ENCODE data around the gene CSK. TPM values are rescaled to one million over a fixed set of nuclear protein-coding genes. Genes with fewer than 3 reads are reported as not detected.
A peak's percentile ranks its signal among the peaks of the same experiment; 100 is the strongest.

Gene CSK
- total RNA-seq, 1 donor from 2014 or later = 45.8 TPM

DNA sequence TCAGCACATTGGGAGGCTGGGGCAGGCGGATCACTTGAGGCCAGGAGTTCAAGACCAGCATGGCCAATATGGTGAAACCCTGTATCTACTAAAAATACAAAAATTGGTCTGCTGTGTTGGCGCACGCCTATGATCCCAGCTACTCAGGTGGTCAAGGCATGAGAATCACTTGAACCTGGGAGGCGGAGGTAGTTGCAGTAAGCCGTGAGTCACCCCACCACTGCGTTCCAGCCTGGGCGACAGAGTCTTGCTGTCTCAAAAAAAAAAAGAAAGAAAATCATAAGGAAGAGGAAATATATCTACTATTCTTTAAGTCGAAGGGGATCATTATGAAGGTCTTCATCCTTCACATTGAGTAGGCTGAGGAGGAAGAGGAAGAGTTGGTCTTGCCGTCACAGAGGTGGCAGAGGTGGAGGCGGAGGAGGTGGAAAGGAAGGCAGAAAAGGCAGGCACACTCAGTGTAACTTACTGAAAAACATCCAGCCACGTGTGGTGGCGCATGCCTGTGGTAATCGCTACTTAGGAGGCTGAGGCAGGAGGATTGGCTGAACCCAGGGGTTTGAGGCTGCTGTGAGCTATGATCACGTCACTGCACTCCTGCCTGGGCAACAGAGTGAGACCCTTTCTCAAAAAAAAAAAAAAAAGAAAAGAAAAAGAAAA, 14.2 kb downstream of the CSK start:
- no peak for DNase-seq
- no peak for ATAC-seq
- intact Hi-C loops (cut with micrococcal nuclease) = no loop called here

DNA sequence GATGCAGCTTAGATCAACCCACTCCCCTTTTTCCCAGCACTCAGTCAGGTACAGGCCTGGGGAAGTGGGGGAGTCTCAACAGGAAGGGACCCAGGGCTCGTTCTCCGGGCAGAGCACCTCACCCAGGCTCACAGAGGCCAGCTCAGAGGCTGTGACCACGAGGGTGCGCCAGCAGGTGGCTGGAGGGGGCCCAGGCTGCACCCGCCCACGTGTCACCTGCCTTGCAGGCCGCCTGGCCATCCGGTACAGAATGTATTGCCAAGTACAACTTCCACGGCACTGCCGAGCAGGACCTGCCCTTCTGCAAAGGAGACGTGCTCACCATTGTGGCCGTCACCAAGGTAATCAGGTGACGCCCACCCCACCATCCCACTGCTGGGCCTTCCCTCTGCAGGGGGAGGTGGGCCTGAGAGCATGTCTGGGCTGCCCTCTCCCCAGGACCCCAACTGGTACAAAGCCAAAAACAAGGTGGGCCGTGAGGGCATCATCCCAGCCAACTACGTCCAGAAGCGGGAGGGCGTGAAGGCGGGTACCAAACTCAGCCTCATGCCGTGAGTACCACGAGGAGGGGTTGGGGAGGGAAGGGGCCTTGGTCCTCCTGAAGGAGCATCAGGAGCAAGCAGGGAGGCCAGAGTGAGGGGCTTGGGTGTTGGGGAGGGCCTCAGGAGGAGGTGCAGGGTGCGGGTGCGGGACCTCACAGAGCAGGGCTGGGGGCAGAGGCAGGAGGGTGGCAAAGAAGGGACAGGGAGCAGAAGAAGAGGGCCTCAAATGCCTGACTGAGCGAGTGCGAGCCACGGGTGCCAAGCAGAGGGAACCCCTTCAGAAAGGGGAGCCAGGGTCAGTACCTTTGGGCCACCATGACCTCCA, 16.7 kb downstream of the CSK start:
- peak; percentile 83 for DNase-seq

DNA sequence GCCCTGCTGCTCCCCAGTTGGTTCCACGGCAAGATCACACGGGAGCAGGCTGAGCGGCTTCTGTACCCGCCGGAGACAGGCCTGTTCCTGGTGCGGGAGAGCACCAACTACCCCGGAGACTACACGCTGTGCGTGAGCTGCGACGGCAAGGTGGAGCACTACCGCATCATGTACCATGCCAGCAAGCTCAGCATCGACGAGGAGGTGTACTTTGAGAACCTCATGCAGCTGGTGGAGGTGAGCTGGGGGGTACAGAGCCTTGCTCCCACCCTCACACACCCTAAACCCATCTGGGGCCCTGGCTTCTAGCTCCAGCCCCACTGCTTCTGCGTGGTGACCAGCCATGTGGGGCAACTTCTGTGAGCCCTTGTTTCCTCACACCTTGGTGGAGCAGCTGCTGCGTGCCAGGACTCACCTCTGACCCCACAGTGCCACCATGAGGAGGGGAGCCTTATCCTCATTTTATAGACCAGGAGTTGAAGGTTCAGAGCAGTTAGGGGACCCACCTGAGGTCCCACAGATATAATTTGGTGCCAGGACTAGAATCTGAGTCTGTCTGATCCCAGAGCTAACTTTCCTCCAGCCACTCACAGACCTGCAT, 17.5 kb downstream of the CSK start:
- DNase-seq (no peak), ATAC-seq (no peak)
- intact Hi-C loops (cut with micrococcal nuclease) = no loop called here

More for the DNA sequence above, 16.7 kb downstream of the CSK start:
- intact Hi-C loops (cut with micrococcal nuclease) = no loop called here
- peak; percentile 78 for ATAC-seq

DNA sequence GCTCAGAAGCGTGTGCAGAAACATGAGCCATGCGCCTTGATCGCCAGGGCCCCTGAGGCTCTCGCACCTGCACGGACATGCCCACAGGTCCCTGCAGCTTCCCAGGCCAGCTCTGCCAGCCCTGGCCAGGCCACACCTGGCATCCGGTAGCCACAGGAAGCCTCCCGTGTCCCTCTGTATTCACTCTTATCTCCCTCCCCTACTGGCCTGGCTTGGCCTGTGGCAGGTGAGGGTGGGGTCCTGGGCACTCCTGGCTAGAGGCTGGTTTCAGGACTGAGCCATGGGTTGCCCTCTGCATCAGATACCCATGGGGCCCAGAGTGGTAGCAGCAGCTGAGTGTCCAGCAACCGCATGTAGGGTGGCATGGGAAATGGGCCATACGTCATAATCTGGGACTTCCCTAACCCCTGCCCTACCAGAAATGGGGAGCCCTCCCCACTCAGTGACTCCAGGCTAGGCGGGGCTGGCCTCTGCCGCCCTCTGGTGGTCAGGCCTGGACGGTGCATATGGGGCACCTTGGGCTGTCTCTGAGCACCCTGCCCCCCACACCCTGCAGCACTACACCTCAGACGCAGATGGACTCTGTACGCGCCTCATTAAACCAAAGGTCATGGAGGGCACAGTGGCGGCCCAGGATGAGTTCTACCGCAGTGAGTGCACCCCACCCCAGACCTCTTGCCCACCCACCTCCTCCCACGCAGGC, 18.1 kb downstream of the CSK start:
- peak; percentile 81 for ATAC-seq
- DNase-seq = peak; percentile 86
- intact Hi-C loops (cut with micrococcal nuclease) = no loop called here

DNA sequence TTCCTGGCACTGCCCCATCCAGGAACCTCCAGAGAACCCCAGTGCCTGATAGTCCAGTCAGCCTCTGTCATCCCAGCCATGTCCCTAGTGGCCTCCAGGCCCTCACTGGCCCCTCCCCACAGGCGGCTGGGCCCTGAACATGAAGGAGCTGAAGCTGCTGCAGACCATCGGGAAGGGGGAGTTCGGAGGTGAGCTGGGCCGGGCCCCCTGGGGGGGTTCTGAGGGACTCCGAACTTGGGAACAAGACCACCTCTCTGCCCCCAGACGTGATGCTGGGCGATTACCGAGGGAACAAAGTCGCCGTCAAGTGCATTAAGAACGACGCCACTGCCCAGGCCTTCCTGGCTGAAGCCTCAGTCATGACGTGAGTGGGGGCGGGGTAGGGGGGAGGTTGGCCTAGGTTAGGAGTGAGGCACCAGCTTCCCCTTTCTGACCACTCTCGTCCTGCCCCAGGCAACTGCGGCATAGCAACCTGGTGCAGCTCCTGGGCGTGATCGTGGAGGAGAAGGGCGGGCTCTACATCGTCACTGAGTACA, 18.7 kb downstream of the CSK start:
- peak; percentile 38 for DNase-seq
- intact Hi-C loops (cut with micrococcal nuclease) = no loop called here
- no peak for ATAC-seq

DNA sequence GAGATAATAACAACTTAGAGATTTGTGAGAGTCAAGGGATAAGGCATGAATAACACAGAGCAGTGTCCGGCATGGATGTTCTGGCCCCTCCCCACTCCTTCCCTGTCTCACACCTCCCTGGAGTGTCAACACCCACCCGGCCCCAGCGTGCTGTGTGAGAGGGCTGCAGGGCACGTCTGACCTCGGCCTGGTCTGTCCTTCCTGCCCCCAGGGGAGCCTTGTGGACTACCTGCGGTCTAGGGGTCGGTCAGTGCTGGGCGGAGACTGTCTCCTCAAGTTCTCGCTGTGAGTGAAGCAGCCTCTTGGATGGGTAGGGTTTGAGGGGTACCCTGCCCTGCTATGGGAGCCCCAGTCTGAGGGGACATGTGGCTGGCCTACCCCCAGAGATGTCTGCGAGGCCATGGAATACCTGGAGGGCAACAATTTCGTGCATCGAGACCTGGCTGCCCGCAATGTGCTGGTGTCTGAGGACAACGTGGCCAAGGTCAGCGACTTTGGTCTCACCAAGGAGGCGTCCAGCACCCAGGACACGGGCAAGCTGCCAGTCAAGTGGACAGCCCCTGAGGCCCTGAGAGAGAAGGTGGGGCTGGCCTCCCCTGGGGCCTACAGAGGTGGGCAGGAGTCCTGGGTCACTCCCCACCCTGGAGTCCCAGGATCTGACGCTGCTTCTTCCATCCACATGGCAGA, 19.6 kb downstream of the CSK start:
- ATAC-seq (no peak), DNase-seq (no peak)
- intact Hi-C loops (cut with micrococcal nuclease) = no loop called here

DNA sequence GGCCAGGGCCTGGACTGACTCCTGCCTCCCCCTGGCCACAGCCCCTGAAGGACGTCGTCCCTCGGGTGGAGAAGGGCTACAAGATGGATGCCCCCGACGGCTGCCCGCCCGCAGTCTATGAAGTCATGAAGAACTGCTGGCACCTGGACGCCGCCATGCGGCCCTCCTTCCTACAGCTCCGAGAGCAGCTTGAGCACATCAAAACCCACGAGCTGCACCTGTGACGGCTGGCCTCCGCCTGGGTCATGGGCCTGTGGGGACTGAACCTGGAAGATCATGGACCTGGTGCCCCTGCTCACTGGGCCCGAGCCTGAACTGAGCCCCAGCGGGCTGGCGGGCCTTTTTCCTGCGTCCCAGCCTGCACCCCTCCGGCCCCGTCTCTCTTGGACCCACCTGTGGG, 20.4 kb downstream of the CSK start:
- intact Hi-C loops (cut with micrococcal nuclease) = no loop called here
- ATAC-seq (no peak), DNase-seq (no peak)

DNA sequence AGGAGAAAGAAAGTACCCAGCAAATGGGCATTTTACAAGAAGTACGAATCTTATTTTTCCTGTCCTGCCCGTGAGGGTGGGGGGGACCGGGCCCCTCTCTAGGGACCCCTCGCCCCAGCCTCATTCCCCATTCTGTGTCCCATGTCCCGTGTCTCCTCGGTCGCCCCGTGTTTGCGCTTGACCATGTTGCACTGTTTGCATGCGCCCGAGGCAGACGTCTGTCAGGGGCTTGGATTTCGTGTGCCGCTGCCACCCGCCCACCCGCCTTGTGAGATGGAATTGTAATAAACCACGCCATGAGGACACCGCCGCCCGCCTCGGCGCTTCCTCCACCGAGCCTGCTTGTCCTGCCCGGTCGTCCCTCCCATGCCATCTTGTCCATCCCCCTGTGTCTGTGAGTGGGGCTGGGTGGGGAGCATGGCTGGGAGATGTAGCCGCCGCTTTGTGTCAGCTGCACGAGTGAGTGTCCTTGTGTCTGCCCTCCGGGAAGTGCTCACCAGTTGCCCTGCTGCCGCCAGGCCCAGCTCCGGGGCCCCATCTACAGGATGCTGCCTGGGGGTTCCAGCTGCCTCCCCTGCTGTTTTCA, 21.1 kb downstream of the CSK start:
- peak; percentile 34 for DNase-seq
- intact Hi-C loops (cut with micrococcal nuclease) = no loop called here
- ATAC-seq = no peak

DNA sequence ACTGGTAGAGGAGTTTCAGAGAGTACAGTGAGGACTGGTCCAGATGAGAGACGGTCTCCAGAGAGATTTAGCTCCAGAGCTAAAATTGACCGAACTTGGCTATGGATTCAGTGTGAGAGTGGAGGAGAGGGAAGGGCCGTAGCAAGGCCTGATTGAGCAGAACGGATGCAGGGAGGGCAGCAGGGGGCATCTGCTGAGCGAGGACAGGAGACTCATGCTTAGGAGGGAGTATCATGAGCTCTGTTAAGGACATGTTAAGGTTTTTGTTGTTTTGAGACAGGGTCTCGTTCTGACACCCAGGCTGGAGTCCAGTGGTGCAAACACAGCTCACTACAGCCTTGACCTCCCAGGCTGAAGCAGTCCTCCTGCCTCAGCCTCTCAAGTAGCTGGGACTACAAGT, 23.1 kb downstream of the CSK start:
- DNase-seq = no peak
- no peak for ATAC-seq
- intact Hi-C loops (cut with micrococcal nuclease) = no loop called here

DNA sequence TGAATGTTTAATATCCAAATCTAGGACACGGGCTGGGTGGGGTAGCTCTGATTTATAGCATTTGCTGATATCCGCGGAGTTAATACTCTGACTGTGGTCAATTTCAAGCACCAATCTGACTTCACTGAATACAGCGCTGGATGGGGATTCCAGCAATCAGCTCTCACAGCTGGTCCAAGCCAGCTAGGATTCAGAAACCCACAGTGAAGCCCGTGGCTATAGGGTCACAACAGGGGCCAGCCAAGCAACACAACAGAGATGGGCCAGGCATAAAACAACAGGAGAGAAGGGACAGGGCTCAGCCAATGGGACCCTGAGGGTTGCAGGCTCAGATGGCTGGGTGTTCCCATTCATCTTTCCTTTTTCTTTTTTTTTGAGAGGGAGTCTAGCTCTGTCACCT, 25.4 kb downstream of the CSK start:
- ATAC-seq (no peak), DNase-seq (no peak)
- intact Hi-C loops (cut with micrococcal nuclease) = no loop called here

DNA sequence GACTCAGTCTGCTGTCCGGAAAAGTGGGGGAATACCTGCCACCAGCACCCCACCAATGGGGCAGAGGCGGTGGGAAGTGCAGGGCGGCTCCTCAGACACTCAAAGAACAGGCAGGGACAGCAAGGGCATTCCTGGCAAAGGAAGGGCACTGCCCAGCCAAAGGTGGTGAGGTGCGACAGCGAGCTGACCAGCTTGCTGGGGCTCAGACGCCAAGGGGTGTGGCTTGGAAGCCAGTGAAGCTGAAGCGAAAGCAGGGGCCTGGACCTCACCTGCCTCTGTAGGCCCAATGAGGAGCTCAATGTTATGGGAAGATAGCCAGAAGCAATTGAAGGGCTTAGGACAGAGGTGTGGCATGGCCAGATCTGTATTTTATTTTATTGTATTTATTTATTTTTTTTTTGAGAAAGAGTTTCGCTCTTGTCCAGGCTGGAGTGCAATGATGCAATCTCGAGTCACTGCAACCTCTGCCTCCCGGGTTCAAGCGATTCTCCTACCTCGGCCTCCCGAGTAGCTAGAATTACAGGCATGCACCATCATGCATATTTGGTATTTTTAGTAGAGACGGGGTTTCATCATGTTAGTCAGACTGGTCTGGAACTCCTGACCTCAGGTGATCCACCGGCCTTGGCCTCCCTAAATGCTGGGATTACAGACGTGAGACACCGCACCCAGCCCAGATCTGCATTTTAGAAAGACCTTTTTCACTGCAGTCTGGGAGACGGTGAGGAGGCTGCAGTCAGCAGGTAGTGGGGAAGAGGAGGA, 26.4 kb downstream of the CSK start:
- peak; percentile 69 for DNase-seq
- intact Hi-C loops (cut with micrococcal nuclease) = no loop called here
- ATAC-seq = peak; percentile 71

DNA sequence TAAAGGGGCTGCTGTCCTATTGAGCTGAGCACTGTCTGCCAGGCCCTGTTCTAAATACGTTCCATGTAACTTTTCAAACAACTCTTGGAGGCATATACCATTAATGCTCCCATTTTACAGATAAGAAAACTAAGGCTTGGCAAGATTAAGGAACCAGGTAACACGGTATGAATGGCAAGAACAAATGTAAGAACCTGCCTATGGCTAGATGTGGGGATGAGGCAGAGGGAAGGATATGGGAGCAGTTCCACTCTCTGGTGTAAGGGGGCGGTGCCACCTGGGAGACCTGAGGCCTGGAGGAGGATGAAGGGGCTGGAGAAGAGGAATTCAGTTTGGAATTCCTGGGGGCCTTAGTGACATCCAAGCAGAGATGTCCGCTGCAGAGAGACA, 27.0 kb downstream of the CSK start:
- no peak for ATAC-seq
- intact Hi-C loops (cut with micrococcal nuclease) = no loop called here
- no peak for DNase-seq

DNA sequence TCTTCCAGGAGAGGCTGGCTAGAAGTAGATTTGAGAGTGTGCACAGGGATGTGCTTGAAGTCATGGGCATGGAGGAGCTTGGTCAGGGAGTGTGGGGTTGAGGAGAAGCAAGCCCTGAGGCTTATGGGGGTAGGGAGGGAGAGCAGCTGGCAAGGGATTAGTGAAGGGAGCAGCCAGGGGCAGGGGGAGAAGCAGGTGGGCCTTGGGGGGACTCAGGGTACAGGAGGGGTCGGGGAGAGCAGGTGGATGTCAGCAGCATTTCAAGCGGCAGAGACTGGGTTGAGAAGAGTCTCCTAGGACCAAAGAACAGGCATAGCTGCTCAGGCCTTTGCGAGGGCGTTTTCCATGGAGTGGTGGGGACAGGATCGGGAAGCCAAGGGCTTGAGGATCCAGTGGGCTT, 27.4 kb downstream of the CSK start:
- DNase-seq (no peak), ATAC-seq (no peak)

DNA sequence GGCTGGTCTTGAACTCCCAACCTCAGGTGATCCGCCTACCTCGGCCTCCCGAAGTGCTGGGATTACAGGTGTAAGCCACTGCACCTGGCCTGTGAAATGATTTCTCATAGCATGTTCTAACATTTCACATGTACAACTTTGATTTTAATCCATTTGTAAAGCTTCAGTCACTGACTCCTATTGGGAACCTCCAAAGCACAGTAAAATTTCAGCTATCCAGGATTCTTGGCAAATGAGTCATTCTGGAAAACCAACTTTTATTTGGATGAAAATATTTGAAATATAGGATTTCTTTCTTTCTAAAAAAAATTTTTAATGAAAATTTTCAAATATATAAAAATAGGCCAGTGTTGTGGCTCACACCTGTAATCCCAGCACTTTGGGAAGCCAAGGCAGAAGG, 28.1 kb downstream of the CSK start:
- DNase-seq (no peak), ATAC-seq (no peak)
- intact Hi-C loops (cut with micrococcal nuclease) = no loop called here

More for the DNA sequence above, 27.4 kb downstream of the CSK start:
- intact Hi-C loops (cut with micrococcal nuclease) = no loop called here

DNA sequence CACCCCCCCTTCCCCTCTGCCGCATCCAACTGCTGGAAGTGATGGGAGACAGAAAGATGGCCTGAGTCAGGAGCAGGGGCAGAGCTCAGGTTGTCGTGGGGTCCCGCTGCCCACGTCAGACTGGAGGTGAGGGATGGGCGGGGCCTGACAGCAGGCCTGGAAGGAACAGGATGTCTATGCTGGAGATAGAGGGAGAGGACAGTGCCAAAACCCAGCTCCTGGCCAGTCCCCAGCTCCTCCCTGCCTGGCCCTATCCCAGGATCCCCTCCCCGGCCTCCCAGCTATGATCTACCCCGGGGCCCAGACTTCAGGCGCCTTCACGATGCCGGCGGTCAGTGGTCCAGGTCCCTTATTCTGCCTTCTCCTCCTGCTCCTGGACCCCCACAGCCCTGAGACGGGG, 30.7 kb downstream of the CSK start, which contains the start of gene LMAN1L:
Gene LMAN1L, plus strand, starts transcription at position 303 of the 400 bp plus-strand sequence. Its CDS starts 20 bp downstream, at position 323.
- ATAC-seq (peak; percentile 42), DNase-seq (peak; percentile 67)
- intact Hi-C loops (cut with micrococcal nuclease) = no loop called here

DNA sequence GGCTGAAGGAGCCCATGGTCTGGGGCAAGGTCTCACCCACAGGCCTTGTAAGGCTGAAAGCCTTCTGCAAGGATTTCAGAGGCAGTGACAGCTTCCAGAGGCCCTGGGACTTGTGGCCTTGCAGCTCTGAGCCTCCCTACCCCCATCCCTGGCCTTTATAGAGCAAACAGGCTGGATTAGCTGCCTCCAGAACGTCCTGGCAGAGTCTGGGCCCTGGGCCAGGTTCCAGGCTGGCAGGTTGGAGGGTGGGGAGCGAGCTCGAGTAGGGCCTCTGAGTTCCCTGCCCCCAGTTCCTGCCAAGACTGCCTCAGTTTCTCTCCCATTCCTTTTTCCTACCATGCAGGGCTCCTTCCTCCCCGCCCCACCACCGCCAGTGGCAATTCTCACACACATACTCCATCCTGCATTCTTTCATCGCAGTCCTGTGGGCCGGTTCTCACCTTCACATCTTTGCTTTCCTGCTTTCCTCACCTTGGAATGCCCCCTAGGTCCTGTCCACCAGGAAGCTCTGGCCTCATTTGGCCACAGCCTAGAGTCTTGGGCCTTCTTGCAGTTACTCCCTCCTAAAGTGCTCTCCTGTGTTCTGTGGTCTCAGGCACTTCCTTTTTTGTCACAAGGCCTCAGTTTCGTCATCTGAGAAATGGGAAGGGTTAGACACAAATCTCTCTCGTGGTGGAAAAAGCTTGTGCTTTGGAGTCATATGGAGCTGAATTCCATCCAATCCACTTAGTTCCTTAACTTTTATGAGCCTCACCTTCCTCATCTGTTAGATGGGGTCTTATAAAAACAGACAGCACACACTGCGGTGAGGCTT, 33.4 kb downstream of the CSK start:
- DNase-seq (peak; percentile 80), ATAC-seq (peak; percentile 58)
- intact Hi-C loops (cut with micrococcal nuclease) = no loop called here

DNA sequence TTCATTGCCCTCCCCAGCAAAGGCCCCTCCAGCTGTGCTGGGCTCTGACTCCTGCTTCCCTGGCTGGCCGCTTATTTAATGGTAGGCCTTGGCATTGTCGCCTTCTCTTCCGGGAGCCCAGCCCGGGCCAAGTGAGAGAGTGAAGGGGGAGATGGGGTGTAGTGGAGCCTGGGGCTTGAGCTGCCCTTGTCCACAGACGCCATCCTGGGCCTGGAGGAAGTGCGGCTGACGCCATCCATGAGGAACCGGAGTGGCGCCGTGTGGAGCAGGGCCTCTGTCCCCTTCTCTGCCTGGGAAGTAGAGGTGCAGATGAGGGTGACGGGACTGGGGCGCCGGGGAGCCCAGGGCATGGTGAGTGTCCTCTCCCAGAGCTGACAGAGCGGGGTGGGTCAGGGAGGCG, 34.1 kb downstream of the CSK start:
- intact Hi-C loops (cut with micrococcal nuclease) = no loop called here
- no peak for ATAC-seq
- no peak for DNase-seq
